Measurements from ENCODE around the gene GPSM3.

Gene GPSM3

DNA sequence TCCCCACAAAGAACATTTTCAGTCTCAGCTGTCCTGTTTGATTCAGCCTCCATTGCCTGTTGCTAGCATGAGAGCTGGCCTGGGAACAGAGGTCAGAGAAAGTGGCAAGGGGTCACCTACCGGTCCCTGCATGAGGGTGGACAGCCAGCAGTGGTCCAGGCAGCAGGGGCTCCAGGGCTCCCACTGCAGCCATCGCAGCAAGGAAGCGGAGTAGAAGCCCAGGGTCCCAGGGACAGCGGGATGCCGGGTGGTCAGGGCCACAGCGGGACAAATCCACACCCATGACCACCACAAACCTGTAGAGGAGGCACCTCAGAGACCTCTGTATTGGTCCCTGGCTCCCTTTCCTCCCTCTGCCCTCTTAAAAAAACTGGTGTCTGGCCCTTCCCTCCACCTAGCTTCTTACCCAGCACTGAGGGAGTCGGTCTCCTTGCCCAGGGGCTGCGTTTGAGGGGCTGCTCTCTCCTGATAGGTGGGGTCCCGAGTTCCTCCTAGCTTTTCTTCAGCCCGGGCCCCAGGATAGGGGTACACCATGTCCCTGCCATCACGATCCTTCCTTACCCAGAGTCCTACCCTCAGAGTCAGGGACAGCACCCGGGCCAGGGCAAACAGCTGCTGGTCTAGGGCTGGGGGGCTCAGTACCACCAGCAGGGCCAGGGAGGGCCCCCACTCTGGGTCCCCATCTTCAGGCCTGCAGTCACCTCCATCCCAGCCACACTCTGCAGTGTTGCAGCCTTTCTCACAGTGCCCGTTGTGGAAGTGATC is 8.4 kb upstream of the GPSM3 start:
- H3K4me1 ChIP-seq (ENCODE audit: insufficient read depth, low read length, severe bottlenecking): peaks cover 16% of the 10 kb centered on the region
- H3K27me3 ChIP-seq (ENCODE audit: insufficient read depth, low read length): no peaks in the 10 kb centered on the region
- no peak overlapping the region for H3K27ac ChIP-seq (ENCODE audit: low read depth, low read length, poor library complexity, severe bottlenecking)
- H3K36me3 ChIP-seq (ENCODE audit: insufficient read depth, low read length): no peaks in the 10 kb centered on the region
- no peak overlapping the region for H3K4me2 ChIP-seq (ENCODE audit: low read length)
- H3K79me2 ChIP-seq (ENCODE audit: insufficient read depth, low read length): no peaks in the 10 kb centered on the region
- H3K9ac ChIP-seq (ENCODE audit: low read length): no peak overlapping the region
- H3K9me3 ChIP-seq (ENCODE audit: low read length): no peaks in the 10 kb centered on the region
- no peak overlapping the region for H3K4me3 ChIP-seq (ENCODE audit: low read depth, low read length, poor library complexity, severe bottlenecking)
- H3F3A ChIP-seq (ENCODE audit: insufficient read depth, low read length): no peaks in the 10 kb centered on the region
- H4K20me1 ChIP-seq (ENCODE audit: insufficient read depth, low read length): no peaks in the 10 kb centered on the region
- TF ChIP-seq, protein P1, sequence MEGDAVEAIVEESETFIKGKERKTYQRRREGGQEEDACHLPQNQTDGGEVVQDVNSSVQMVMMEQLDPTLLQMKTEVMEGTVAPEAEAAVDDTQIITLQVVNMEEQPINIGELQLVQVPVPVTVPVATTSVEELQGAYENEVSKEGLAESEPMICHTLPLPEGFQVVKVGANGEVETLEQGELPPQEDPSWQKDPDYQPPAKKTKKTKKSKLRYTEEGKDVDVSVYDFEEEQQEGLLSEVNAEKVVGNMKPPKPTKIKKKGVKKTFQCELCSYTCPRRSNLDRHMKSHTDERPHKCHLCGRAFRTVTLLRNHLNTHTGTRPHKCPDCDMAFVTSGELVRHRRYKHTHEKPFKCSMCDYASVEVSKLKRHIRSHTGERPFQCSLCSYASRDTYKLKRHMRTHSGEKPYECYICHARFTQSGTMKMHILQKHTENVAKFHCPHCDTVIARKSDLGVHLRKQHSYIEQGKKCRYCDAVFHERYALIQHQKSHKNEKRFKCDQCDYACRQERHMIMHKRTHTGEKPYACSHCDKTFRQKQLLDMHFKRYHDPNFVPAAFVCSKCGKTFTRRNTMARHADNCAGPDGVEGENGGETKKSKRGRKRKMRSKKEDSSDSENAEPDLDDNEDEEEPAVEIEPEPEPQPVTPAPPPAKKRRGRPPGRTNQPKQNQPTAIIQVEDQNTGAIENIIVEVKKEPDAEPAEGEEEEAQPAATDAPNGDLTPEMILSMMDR (IDR thresholded peaks at IDR 0.05; ENCODE audit: low read length): no peak
- no peak for TF ChIP-seq EZH2 (IDR thresholded peaks at IDR 0.05; ENCODE audit: borderline replicate concordance, low read length)
- no peak overlapping the region for H2AFZ ChIP-seq (ENCODE audit: low read length)
- no peaks in the 10 kb centered on the region for H3K9me2 ChIP-seq (ENCODE audit: low read depth, low read length)

DNA sequence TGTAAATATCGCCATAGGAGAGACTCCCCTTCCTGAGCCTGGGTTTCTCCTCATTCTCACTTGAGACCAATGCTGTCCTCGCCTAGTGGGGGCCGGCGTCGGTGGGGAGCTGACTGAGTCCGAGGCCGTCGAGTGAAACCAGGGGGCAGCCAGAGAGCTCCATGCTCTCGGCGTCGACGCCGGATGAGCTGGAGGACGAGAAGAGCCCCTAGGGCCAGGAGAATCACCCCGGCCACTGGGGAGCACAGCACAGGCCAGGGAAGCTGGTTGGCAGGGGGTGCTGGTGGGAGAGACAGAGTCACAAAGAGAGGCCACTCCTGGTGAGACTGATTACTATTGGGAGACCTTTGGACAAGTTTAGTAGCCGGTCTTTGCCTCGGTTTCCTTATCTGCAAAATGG is 6.4 kb upstream of the GPSM3 start:
- no peaks in the 10 kb centered on the region for H3K9me2 ChIP-seq (ENCODE audit: low read depth, low read length)

DNA sequence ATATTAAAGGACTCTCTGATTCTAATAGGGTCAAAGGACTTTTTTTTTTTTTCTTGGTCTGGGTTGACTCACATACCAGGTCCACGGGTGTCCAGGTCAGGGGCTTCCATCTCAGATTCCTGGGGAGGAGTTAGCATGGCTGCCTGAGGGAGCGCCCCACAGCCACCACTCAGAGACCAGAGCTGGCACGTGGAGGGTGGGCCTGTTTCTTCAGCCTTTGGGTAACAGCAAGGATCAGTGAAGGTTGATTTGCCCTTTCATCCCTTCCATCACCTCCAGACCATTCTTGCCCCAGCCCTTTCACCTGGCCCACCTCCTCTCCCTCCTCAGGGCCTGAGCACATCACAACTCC is 5.9 kb upstream of the GPSM3 start:
- H3F3A ChIP-seq (ENCODE audit: insufficient read depth, low read length): 0 out of 2 replicates have a peak, but pooled peaks cover 2% of the 10 kb centered on the region
- TF ChIP-seq, protein P1 (IDR thresholded peaks at IDR 0.05; ENCODE audit: low read length): no peak
- no peak for TF ChIP-seq EZH2 (IDR thresholded peaks at IDR 0.05; ENCODE audit: borderline replicate concordance, low read length)
- no peaks in the 10 kb centered on the region for H3K79me2 ChIP-seq (ENCODE audit: insufficient read depth, low read length)
- H3K9me2 ChIP-seq (ENCODE audit: low read depth, low read length): no peaks in the 10 kb centered on the region
- no peaks in the 10 kb centered on the region for H3K27me3 ChIP-seq (ENCODE audit: insufficient read depth, low read length)
- no peak overlapping the region for H3K27ac ChIP-seq (ENCODE audit: low read depth, low read length, poor library complexity, severe bottlenecking)
- peaks cover 25% of the 10 kb centered on the region for H3K4me1 ChIP-seq (ENCODE audit: insufficient read depth, low read length, severe bottlenecking)
- H3K4me3 ChIP-seq (ENCODE audit: low read depth, low read length, poor library complexity, severe bottlenecking): no peak overlapping the region
- no peak overlapping the region for H3K9ac ChIP-seq (ENCODE audit: low read length)
- no peak overlapping the region for H3K4me2 ChIP-seq (ENCODE audit: low read length)
- H4K20me1 ChIP-seq (ENCODE audit: insufficient read depth, low read length): no peaks in the 10 kb centered on the region
- H2AFZ ChIP-seq (ENCODE audit: low read length): no peak overlapping the region
- no peaks in the 10 kb centered on the region for H3K36me3 ChIP-seq (ENCODE audit: insufficient read depth, low read length)
- H3K9me3 ChIP-seq (ENCODE audit: low read length): no peaks in the 10 kb centered on the region

More for the DNA sequence above, 6.4 kb upstream of the GPSM3 start:
- Histone ChIP-seq H3K9me3 (ENCODE audit: low read length) (no peaks in the 10 kb centered on the region), H3K9ac (ENCODE audit: low read length) (no peak overlapping the region), H3K4me1 (ENCODE audit: insufficient read depth, low read length, severe bottlenecking) (peaks cover 25% of the 10 kb centered on the region), H3K27ac (ENCODE audit: low read depth, low read length, poor library complexity, severe bottlenecking) (no peak overlapping the region), H2AFZ (ENCODE audit: low read length) (no peak overlapping the region), H3K27me3 (ENCODE audit: insufficient read depth, low read length) (no peaks in the 10 kb centered on the region), H3K36me3 (ENCODE audit: insufficient read depth, low read length) (no peaks in the 10 kb centered on the region), H3F3A (ENCODE audit: insufficient read depth, low read length) (no peaks in the 10 kb centered on the region), H3K79me2 (ENCODE audit: insufficient read depth, low read length) (no peaks in the 10 kb centered on the region), H3K4me3 (ENCODE audit: low read depth, low read length, poor library complexity, severe bottlenecking) (no peak overlapping the region), H3K4me2 (ENCODE audit: low read length) (no peak overlapping the region), H4K20me1 (ENCODE audit: insufficient read depth, low read length) (no peaks in the 10 kb centered on the region)
- TF ChIP-seq, protein P1 (IDR thresholded peaks at IDR 0.05; ENCODE audit: low read length): no peak
- no peak for TF ChIP-seq EZH2 (IDR thresholded peaks at IDR 0.05; ENCODE audit: borderline replicate concordance, low read length)

Measured in OCI-LY1 (cell line).